SH-SY5Y (cell line): ENCODE data around the gene RNASE8.

Experiments used
- GATA2 ChIP-seq: IDR thresholded peaks from 2 replicates; pipeline ENCODE4 v1.6.1; 2011; ENCODE audit warnings: mild to moderate bottlenecking, low read depth, low read length
- GATA3 ChIP-seq: IDR thresholded peaks from 2 replicates; pipeline ENCODE4 v1.6.1; 2011; ENCODE audit warnings: low read depth, mild to moderate bottlenecking, low read length, moderate library complexity

RNASE8 gene

GRCh38 chr14:21095430-21096205, 38.0 kb downstream of the RNASE8 start:
- TF ChIP-seq GATA2 (no peak), GATA3 (no peak)

GRCh38 chr14:21096438-21096837, 38.8 kb downstream of the RNASE8 start:
- no peak for TF ChIP-seq GATA3
- no peak for TF ChIP-seq GATA2

GRCh38 chr14:21096978-21097635, 39.5 kb downstream of the RNASE8 start:
- TF ChIP-seq GATA2: no peak
- no peak for TF ChIP-seq GATA3

- no peak for TF ChIP-seq GATA2
- TF ChIP-seq GATA3: no peak
Observed at GRCh38 chr14:21097636-21098075, 40.0 kb downstream of the RNASE8 start.

GRCh38 chr14:21098076-21098891, 40.7 kb downstream of the RNASE8 start, which contains the start of gene ZNF219:
ZNF219 (minus strand) TSS chr14:21098655; CDS start chr14:21093591, 5,064 bp downstream.
- TF ChIP-seq GATA2 (no peak), GATA3 (no peak)

- TF ChIP-seq GATA3 (no peak), GATA2 (no peak)
Observed at GRCh38 chr14:21098892-21099595, 41.4 kb downstream of the RNASE8 start.

- no peak for TF ChIP-seq GATA2
- no peak for TF ChIP-seq GATA3
Observed at GRCh38 chr14:21099596-21099985, 42.0 kb downstream of the RNASE8 start.

GRCh38 chr14:21100931-21101330, 43.3 kb downstream of the RNASE8 start, which contains the start of gene TMEM253:
TMEM253 (plus strand) TSS chr14:21101066; CDS start chr14:21101344, 278 bp downstream.
- TF ChIP-seq GATA2: no peak
- TF ChIP-seq GATA3: no peak

- no peak for TF ChIP-seq GATA3
- no peak for TF ChIP-seq GATA2
Observed at GRCh38 chr14:21101802-21102413, 44.3 kb downstream of the RNASE8 start.

- TF ChIP-seq GATA2: no peak
- TF ChIP-seq GATA3: no peak
Observed at GRCh38 chr14:21102521-21103410, 45.1 kb downstream of the RNASE8 start.

- TF ChIP-seq GATA2: no peak
- TF ChIP-seq GATA3: no peak
Observed at GRCh38 chr14:21103411-21103709, 45.7 kb downstream of the RNASE8 start.

GRCh38 chr14:21103710-21104447, 46.3 kb downstream of the RNASE8 start:
- TF ChIP-seq GATA2 (no peak), GATA3 (no peak)
